ENCODE data around the gene GNS. TPM values are rescaled to one million over a fixed set of nuclear protein-coding genes. Genes with fewer than 3 reads are reported as not detected.

Gene GNS
- total RNA-seq, 1 donor from 2014 or later = 97.2 TPM

GRCh38 chr12:64709429-64709828, 49.8 kb downstream of the GNS start:
- intact Hi-C loops (cut with micrococcal nuclease) = no loop called here
- H3K27me3 ChIP-seq (ENCODE audit: low read depth) = no peaks in the 10 kb centered on the region

GRCh38 chr12:64707926-64708325, 51.3 kb downstream of the GNS start:
- peaks cover 15% of the 10 kb centered on the region for H3K4me1 ChIP-seq
- no peaks in the 10 kb centered on the region for H3K27me3 ChIP-seq (ENCODE audit: low read depth)
- H3K27ac ChIP-seq (replicated peaks) = no peak overlapping the region
- H3K4me3 ChIP-seq = no peak overlapping the region
- intact Hi-C loops (cut with micrococcal nuclease) = no loop called here
- peaks cover 5% of the 10 kb centered on the region for H3K36me3 ChIP-seq
- no peak for DNase-seq
- no peaks in the 10 kb centered on the region for H3K9me3 ChIP-seq (replicated peaks)
- TF ChIP-seq CTCF (IDR thresholded peaks at IDR 0.05; ENCODE audit: borderline replicate concordance) = no peak

More at GRCh38 chr12:64709429-64709828, 49.8 kb downstream of the GNS start:
- H3K27ac ChIP-seq (replicated peaks) = no peak overlapping the region
- H3K4me1 ChIP-seq = peaks cover 15% of the 10 kb centered on the region
- H3K36me3 ChIP-seq = peaks cover 15% of the 10 kb centered on the region
- TF ChIP-seq CTCF (IDR thresholded peaks at IDR 0.05; ENCODE audit: borderline replicate concordance) = no peak
- H3K4me3 ChIP-seq = no peak overlapping the region
- H3K9me3 ChIP-seq (replicated peaks) = no peaks in the 10 kb centered on the region
- no peak for DNase-seq

- intact Hi-C loops (cut with micrococcal nuclease) = no loop called here
- H3K4me3 ChIP-seq = no peak overlapping the region
- H3K36me3 ChIP-seq = peaks cover 3% of the 10 kb centered on the region
- no peak for DNase-seq
- H3K4me1 ChIP-seq = peaks cover 15% of the 10 kb centered on the region
- no peaks in the 10 kb centered on the region for H3K9me3 ChIP-seq (replicated peaks)
- no peak for TF ChIP-seq CTCF (IDR thresholded peaks at IDR 0.05; ENCODE audit: borderline replicate concordance)
- H3K27ac ChIP-seq (replicated peaks) = no peak overlapping the region
- H3K27me3 ChIP-seq (ENCODE audit: low read depth) = no peaks in the 10 kb centered on the region
Measured at GRCh38 chr12:64707362-64707761, 51.8 kb downstream of the GNS start.

- intact Hi-C loops (cut with micrococcal nuclease) = no loop called here
Measured at GRCh38 chr12:64706857-64707256, 52.3 kb downstream of the GNS start.

GRCh38 chr12:64706306-64706705, 52.9 kb downstream of the GNS start:
- H3K4me3 ChIP-seq = no peak overlapping the region
- TF ChIP-seq CTCF (IDR thresholded peaks at IDR 0.05; ENCODE audit: borderline replicate concordance) = no peak
- H3K36me3 ChIP-seq = no peaks in the 10 kb centered on the region
- H3K4me1 ChIP-seq = peaks cover 16% of the 10 kb centered on the region
- H3K9me3 ChIP-seq (replicated peaks) = no peaks in the 10 kb centered on the region
- no peak overlapping the region for H3K27ac ChIP-seq (replicated peaks)
- intact Hi-C loops (cut with micrococcal nuclease) = no loop called here
- H3K27me3 ChIP-seq (ENCODE audit: low read depth) = no peaks in the 10 kb centered on the region
- DNase-seq = no peak

More at GRCh38 chr12:64706857-64707256, 52.3 kb downstream of the GNS start:
- H3K27me3 ChIP-seq (ENCODE audit: low read depth) = no peaks in the 10 kb centered on the region
- no peak overlapping the region for H3K27ac ChIP-seq (replicated peaks)
- no peaks in the 10 kb centered on the region for H3K9me3 ChIP-seq (replicated peaks)
- H3K36me3 ChIP-seq = no peaks in the 10 kb centered on the region
- no peak for DNase-seq
- H3K4me1 ChIP-seq = peaks cover 15% of the 10 kb centered on the region
- TF ChIP-seq CTCF (IDR thresholded peaks at IDR 0.05; ENCODE audit: borderline replicate concordance) = no peak
- no peak overlapping the region for H3K4me3 ChIP-seq

GRCh38 chr12:64701283-64701682, 57.9 kb downstream of the GNS start:
- intact Hi-C loops (cut with micrococcal nuclease) = no loop called here
- H3K27ac ChIP-seq (replicated peaks) = no peak overlapping the region
- no peak overlapping the region for H3K4me3 ChIP-seq
- TF ChIP-seq CTCF (IDR thresholded peaks at IDR 0.05; ENCODE audit: borderline replicate concordance) = no peak
- H3K36me3 ChIP-seq = peaks cover 9% of the 10 kb centered on the region
- H3K27me3 ChIP-seq (ENCODE audit: low read depth) = no peaks in the 10 kb centered on the region
- no peak for DNase-seq
- peaks cover 18% of the 10 kb centered on the region for H3K4me1 ChIP-seq
- H3K9me3 ChIP-seq (replicated peaks) = no peaks in the 10 kb centered on the region

Measured in left ventricle myocardium inferior (tissue), 1 donor.